ENCODE results near the gene TBC1D9B. TPM values are rescaled to one million over a fixed set of nuclear protein-coding genes. Genes with fewer than 3 reads are reported as not detected.

The TBC1D9B gene
- total RNA-seq, 1 experiment from 2014 or later, result 25.8 TPM

- no peak for DNase-seq (ENCODE audit: low read depth)
Measured at GRCh38 chr5:179908528-179908927, 831 bp upstream of the TBC1D9B start.

GRCh38 chr5:179906795-179907555 is 722 bp downstream of the TBC1D9B start:
- peak; percentile 18 for DNase-seq (ENCODE audit: low read depth)

- no peak for DNase-seq (ENCODE audit: low read depth)
Measured at GRCh38 chr5:179906294-179906794, 1.4 kb downstream of the TBC1D9B start.

- no peak for DNase-seq (ENCODE audit: low read depth)
Measured at GRCh38 chr5:179905161-179905560, 2.5 kb downstream of the TBC1D9B start.

GRCh38 chr5:179904463-179905160 is 3.1 kb downstream of the TBC1D9B start:
- DNase-seq (ENCODE audit: low read depth), result no peak

- DNase-seq (ENCODE audit: low read depth), result no peak
Measured at GRCh38 chr5:179902763-179903158, 4.9 kb downstream of the TBC1D9B start.

GRCh38 chr5:179901915-179902762 is 5.6 kb downstream of the TBC1D9B start:
- no peak for DNase-seq (ENCODE audit: low read depth)

GRCh38 chr5:179901462-179901861 is 6.2 kb downstream of the TBC1D9B start:
- DNase-seq (ENCODE audit: low read depth), result no peak

- no peak for DNase-seq (ENCODE audit: low read depth)
Measured at GRCh38 chr5:179900711-179901110, 7.0 kb downstream of the TBC1D9B start.

GRCh38 chr5:179900206-179900605 is 7.5 kb downstream of the TBC1D9B start:
- no peak for DNase-seq (ENCODE audit: low read depth)

GRCh38 chr5:179895861-179896260 is 11.8 kb downstream of the TBC1D9B start:
- DNase-seq (ENCODE audit: low read depth), result no peak

- DNase-seq (ENCODE audit: low read depth), result no peak
Measured at GRCh38 chr5:179893958-179894895, 13.5 kb downstream of the TBC1D9B start.

GRCh38 chr5:179893076-179893957 is 14.4 kb downstream of the TBC1D9B start:
- no peak for DNase-seq (ENCODE audit: low read depth)

- DNase-seq (ENCODE audit: low read depth), result no peak
Measured at GRCh38 chr5:179892255-179892654, 15.4 kb downstream of the TBC1D9B start.

GRCh38 chr5:179890751-179891682 is 16.7 kb downstream of the TBC1D9B start:
- no peak for DNase-seq (ENCODE audit: low read depth)

GRCh38 chr5:179889885-179890284 is 17.8 kb downstream of the TBC1D9B start:
- DNase-seq (ENCODE audit: low read depth), result no peak

- no peak for DNase-seq (ENCODE audit: low read depth)
Measured at GRCh38 chr5:179887802-179888201, 19.9 kb downstream of the TBC1D9B start.

GRCh38 chr5:179887095-179887494 is 20.6 kb downstream of the TBC1D9B start:
- DNase-seq (ENCODE audit: low read depth), result no peak
